Fibroblast of the aortic adventitia (primary cell): Measurements from ENCODE around the gene CLSTN2. TPM values are rescaled to one million over a fixed set of nuclear protein-coding genes. Genes with fewer than 3 reads are reported as not detected.

Experiments used
- DNase-seq: peaks from one replicate; pipeline ENCODE4 v3.0.0-alpha.2; 2010; ENCODE audit warnings: low read depth
- H3K4me3 ChIP-seq: 2 replicates; pipeline ENCODE4 v1.5.1; 2011; ENCODE audit warnings: low read depth, mild to moderate bottlenecking, control low read depth, low read length, moderate library complexity
- CTCF ChIP-seq: IDR thresholded peaks from 2 replicates; pipeline ENCODE4 v1.5.1; 2011; ENCODE audit warnings: mild to moderate bottlenecking, low read length, control low read depth, inconsistent platforms; ENCODE audit not compliant: insufficient read depth
- total RNA-seq: library from RNA; depleted of rRNA; stranded (reverse); fragments of >200 nt; gene quantifications from 2 replicates; pipeline ENCODE4 v1.2.3, GENCODE V29; 2012; ENCODE audit warnings: low replicate concordance

The CLSTN2 gene
- total RNA-seq, 1 donor, result 3.2 TPM

DNA sequence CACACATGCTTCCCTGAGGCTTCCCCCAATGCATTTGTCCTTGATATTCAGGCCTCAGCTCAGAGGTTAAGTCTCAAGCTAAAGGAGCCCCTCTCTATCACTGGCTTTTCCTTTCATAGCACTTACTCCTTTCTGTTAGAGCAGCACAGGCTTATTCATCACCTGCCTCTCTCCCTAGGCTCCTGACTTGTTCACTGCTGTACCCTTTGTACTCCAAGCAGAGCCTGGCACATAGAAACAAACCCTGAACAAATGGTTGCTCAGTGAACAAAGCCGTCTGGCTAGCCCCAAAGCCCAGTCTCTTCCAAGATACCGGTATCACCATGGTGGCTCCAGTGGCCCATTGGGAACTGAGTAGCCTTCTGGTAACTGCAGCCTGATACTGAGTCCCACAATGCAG is 511.7 kb downstream of the CLSTN2 start:
- DNase-seq, result no peak
- no peak overlapping the region for H3K4me3 ChIP-seq
- no peak for TF ChIP-seq CTCF

- no peak for TF ChIP-seq CTCF
- H3K4me3 ChIP-seq, result no peak overlapping the region
- no peak for DNase-seq
Observed at GRCh38 chr3:140447136-140447535, 512.2 kb downstream of the CLSTN2 start.

DNA sequence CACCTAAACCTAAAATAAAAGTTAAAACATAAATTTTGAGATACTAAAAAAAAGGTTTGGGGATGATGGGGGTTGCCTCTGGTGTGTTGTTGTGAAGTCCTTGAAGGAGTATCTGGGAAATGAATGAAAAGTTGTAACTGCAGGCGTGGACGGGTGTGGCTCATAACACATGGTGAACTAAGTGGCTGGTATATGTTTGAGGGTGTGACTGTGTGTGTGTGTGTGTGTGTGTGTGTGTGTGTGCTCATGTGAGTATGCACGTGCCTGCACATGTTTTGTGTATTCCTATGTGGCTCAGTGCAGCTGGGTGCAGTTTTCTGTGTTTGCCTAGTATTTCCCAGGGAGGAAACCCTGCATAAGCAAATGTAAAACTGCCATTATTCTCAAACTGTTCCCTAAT is 513.0 kb downstream of the CLSTN2 start:
- no peak overlapping the region for H3K4me3 ChIP-seq
- no peak for TF ChIP-seq CTCF
- DNase-seq, result no peak

- TF ChIP-seq CTCF, result no peak
- no peak overlapping the region for H3K4me3 ChIP-seq
- no peak for DNase-seq
Observed at GRCh38 chr3:140449413-140450256, 514.6 kb downstream of the CLSTN2 start.

DNA sequence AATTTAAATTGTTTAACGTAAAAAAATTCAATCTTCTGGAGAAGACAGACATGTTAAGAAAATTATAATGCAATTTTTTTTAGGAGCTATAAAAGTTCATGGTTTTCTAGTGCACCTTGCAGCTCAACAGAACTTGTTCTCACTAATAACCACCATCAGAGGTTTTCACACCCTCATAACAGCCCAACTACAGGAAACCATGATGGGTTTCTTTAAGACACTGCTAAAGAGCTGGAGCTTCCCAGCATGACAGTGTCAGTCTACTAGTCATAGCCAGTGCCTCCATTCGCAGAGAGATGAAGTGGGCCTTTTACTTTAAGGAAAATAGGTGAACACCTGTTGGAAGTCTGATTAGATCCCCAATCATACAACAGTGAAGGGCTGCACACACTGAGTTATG is 518.8 kb downstream of the CLSTN2 start:
- DNase-seq, result no peak
- no peak overlapping the region for H3K4me3 ChIP-seq
- no peak for TF ChIP-seq CTCF

GRCh38 chr3:140455521-140456214 is 520.7 kb downstream of the CLSTN2 start:
- TF ChIP-seq CTCF, result no peak

More at GRCh38 chr3:140455521-140456214, 520.7 kb downstream of the CLSTN2 start:
- DNase-seq, result no peak
- no peak overlapping the region for H3K4me3 ChIP-seq
